HG02610 (cell line): ENCODE results near the gene RAG1.

Source experiments
- ATAC-seq: cut with Tn5 transposase; IDR thresholded peaks from one replicate; pipeline ENCODE4 v1.9.1; 2021; ENCODE audit warnings: mild to moderate bottlenecking, moderate library complexity; ENCODE audit not compliant: unreplicated experiment

RAG1 gene

DNA sequence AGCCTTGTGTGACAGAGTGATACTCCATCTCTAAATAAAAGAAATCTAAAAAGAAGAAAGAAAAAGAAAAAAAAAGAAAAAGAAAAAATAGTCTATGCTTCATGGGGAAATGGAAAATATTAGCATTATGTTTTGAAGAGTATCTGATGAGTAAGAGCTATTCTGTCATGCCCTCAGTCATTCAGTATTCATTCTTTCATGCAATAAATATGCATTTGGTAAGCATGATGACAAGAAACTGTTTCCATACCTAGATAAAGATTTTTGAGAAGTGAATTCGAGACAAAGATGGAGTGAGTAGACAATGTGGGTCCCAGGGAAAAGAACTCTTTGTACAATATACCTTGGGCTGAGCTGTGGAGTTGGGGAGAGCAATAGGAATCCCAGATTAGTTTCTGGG is 20.3 kb downstream of the RAG1 start:
- no peak for ATAC-seq

DNA sequence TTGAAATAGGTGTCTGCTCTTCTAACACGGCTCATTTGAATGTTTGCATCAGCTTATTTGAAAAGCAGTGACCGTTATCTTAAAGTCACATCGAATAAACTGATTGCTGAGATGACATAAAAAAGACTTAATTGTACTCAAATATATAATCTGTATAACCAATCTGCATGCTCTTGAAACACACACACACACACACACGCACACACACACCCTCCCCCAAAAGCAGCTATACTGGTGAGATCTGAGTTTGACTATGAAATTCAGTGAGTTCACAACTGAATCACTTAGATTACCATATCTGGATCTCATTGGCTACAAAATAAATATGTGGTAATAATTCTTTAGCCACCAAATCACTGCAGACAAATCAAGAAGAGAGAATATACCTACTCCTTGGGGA is 22.7 kb downstream of the RAG1 start:
- ATAC-seq: no peak

DNA sequence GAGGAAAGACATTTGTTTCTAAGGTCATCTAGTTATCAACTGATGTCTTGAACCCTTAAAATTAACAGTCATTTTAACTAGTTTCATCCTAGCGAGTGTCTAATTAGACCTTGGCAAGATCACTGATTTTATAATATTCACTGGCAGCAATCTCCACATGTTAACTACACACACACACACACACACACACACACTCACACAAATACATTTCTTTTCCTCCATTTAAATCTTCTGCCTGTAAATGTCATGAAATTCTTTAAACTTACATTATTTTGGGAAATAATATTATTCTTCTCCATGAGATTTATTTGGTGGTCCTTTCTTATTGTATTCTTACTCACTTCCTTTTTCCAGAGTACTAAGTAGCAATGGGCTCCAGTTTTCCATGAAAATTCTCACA is 23.6 kb downstream of the RAG1 start:
- no peak for ATAC-seq

DNA sequence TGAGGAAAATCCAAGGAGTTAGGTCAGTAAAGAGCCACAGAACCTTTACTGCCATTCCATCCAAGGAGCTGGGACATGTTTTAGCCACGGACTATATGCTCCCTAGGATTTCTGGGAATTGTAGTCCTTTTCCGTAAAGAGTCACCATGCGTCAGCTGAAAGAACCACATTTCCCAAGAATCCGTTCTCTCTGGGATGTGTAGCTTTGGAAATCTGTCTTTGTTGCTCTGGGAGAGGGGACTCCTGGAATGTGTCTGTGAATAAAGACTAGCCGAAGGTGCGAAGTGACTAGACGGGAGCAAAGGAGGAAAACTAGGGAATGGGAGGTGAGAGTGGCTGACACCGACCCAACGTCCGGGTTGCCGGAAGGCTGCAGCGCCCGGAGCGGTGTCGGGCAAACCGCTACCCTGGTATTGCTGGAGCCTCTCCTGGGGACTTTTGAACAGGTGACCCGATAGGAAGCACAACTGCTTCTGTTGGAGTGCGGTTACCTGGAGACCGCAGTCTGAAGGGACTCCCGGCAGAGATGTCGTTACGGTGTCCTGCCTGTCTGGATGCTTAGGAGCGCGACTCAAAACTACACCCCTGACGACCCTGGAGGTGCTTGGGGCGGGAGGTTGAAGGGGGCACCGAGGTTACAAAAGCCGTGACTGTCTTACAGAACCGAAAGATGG is 26.6 kb downstream of the RAG1 start, which contains the start of gene IFTAP:
Gene IFTAP (plus strand): TSS at position 187 of the 674 bp plus-strand sequence. CDS start 15,602 bp downstream, outside the sequence.
- ATAC-seq: peak; percentile 69

DNA sequence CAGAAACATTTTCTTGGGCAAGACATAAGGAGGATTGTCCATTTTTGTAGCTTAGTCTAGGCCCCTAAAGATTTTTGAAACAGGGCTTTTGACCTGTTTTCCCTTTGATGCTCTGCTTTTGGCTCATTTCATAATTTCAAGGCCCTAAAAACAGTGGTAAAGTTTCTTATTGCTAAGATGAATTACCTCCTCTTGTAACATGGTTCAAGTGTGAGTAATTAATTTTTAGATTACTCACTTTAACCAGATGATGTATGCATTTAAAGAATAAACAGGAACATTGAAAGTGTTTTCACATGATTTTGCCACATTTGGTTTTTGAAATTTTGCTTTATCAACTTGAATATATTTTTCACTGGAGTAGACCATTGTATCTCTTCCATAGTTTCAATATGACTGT is 29.1 kb downstream of the RAG1 start:
- no peak for ATAC-seq

DNA sequence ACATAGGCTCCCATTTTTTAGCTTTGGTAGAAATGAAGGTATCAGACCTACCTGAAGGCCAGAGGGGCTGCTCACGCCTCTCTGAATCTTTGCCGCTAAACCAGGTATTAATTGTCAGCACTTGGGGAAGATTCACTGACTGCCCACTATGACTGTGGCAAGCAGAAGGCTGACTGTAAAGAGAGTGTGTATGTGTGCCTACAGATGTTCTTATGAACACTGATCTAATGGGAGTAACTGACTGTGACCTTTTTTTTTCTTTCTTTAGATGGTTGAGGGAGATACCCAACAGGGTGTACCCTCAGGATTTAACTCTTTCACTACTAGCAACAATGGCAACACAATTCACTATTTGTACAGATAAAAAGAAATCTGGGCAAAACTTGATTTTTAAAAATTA is 30.2 kb downstream of the RAG1 start, which contains the start of gene RAG2:
Gene RAG2 (minus strand): TSS at position 186 of the 400 bp plus-strand sequence. CDS start 4,068 bp downstream, outside the sequence.
- ATAC-seq: no peak

DNA sequence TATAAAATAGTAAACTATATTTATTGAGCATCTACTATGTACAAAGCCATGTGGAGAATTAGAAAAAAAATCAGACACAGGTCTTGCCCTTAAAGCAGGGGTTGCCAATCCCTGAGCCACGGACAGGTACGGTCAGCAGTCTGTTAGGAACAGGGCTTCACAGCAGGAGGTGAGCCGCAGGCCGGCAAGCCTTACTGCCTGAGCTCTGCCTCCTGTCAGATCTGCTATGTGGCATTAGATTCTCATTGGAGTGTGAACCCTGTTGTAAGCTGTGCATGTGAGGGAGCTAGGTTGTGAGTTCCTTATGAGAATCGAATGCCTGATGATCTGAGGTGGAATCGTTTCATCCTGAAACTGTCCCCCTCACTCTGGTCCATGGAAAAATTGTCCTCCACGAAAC is 32.4 kb downstream of the RAG1 start:
- ATAC-seq: no peak

DNA sequence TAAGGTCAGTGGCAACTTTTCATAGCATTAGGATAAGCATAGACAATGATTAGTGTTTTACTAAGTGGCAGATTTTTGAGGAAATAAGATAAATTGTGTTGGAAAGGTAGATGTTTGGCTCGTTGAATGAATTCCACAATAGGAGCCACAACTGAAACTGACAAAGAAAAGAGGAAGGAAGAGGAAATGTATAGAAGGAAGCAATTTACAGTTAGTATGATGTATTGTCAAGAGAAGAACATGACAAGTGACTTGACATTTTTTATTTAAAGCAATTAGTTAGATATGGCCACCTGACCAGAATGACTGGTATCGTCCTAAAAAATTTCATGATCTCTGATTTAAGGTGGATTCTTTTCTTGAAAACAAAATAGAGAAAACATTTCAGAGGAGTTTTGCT is 33.3 kb downstream of the RAG1 start:
- ATAC-seq: no peak

DNA sequence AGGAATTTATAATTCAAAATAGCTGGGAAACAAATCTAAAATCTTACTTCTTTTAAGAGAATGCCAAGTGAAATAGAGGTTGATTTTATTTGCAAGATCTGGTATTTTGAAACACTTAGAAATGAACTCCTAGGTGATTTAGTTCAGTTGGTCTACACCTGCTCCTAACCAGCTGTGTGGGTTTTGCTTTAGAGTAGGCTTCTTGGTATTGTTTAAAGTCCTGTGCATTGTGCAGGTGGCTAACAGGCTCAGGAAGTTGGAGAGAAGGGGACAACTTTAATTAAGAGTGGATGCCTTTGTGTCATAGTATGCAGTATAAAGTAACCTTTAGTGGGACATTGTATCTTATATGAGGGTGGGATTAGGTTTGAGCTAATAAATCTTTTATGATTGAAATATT is 34.3 kb downstream of the RAG1 start:
- ATAC-seq: no peak

DNA sequence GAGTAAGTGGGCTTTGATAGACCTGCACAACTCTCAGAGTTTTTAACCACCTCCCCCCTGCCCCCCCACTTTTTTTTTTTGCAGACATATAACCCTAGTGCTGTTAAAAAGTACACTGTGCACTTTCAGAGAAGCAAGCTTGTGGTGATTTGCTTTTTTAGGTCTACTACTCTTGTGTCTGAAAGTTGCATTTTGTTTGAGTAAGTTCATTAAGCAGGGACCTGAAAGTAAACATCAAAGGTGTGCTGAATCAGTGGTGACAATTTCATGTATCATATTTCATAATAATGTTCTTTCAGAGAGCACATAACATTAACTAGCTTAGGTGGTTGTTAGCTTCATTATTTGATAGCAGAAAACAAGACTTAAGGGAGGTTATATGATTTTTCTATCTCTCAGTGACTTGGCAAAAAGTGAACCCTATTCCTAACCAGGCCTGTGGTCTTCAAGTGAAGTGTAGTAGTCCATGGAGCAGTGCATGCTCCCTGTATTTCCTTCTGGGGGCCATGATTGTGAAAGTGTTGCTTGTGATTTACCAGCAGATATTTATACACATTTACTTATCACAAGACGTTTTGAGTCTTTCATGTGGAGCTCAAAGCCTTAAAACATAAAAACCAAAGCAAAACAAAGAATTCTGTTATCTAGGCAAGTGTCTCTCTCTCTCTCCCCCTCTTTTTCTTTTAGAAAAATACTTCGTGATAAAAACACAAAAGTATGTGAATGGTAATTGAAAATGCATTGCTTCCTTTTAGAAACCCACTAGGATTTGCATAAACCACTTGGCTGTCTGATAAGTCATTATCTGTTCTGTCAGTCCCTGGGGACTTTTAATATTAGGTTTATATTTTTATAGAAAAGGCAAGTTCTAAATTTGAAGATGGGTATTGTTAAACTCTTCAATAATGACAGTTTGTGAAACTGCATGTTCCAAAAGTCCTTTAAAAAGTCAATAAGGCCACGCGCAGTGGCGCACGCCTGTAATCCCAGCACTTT is 37.7 kb downstream of the RAG1 start:
- no peak for ATAC-seq

DNA sequence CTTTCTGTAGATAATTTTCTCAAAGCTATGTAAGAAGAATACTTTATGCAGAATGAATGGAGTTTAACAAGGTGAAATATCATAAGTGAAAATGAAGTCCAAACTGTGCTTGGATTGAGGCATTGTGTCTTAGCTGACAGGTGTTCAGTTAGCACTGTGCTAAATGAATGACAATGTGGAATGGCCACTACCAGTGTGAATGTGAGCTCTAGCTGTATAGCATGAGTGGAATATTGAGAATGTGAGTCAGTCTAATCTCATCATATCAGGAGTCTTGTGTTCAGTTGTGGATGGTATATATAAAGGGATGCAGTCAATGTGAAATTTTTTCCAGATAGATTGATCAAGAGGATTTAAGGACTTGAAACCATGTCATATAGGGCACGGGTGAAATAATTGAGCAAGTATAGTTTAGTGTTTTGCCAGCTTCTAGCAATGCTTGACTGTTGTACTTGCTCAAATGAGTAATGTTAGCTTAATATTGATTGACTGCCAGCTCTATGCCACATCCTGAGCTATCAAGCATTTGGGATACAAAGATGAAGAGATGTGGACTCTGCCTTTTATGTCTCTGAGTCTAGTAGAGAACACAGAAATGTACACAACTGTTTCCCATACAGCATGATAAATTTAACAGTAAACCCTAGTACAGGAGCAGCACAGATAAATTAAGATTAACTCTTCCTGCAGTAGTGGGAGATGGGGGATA is 40.8 kb downstream of the RAG1 start:
- no peak for ATAC-seq

DNA sequence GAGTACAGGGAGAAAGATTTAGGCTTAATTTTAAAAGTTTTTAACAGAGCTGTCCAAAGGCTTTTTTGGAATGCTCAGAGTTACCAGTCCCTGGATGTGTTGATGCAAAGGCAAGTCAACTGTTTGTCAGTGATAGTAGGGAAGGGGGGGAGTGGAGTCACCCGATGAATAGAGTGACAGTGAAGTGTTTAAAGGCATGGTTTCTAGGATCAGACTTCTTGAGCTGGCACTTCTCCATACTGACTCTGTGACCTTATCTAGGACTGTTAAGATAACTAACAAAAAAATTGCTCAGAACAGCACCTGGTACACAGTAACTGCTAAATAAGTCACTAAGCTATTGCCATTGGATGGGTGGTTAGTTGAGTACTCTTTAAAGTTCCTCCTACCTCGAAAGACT is 41.6 kb downstream of the RAG1 start:
- no peak for ATAC-seq

DNA sequence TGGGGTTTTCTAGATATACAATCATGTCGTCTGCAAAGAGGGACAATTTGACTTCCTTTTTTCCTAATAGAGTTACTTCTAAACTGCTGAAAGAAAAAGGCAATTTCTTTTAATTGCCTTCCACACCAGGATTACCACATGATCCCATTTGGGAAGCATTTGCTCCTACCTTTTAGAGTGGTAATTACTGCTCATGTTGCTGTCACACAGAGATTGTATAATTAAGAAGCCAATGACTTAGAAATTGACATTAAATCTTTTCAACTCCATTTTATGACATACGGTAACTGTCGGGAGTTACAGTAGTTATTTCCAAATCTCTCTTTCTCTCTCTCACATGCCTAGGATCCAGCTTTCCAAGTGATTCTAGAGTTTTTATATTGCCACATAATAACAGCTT is 48.0 kb downstream of the RAG1 start:
- no peak for ATAC-seq

DNA sequence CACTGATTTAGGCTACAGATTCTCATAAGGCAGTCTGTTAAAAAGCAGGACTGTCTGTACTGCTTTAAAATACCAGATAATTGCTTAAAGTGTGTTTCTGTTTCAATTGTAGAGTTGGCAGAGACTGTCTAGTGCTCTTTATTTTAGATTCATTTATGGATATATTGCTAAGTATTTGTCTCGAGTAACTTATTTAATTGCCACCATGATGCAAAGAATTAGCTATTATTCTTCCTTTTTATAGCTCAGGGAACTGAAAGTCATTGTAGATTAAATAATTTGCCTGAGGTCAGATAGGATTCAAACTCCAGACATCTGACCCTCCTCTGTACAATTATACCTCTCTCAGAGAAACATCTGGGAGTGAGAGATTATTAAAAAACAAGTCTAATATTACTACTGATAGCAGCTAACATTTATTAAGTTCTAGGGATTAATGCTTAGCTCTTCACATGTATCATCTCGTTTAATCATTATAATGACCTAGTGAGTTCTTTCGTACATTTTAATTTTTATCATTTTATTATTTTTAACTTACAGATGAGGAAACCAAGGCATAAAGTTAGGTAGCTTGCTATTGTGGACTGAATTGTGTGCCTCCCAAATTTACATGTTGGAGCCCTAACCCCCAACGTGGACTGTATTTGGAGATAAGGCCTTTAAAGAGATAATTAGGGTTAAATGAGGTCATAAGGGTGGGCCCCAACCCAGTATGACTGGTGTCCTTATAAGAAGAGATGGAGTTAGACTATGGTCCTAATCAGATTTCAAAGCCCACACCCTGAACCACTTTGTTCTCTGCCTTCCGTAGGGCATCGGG is 49.9 kb downstream of the RAG1 start:
- ATAC-seq: no peak

DNA sequence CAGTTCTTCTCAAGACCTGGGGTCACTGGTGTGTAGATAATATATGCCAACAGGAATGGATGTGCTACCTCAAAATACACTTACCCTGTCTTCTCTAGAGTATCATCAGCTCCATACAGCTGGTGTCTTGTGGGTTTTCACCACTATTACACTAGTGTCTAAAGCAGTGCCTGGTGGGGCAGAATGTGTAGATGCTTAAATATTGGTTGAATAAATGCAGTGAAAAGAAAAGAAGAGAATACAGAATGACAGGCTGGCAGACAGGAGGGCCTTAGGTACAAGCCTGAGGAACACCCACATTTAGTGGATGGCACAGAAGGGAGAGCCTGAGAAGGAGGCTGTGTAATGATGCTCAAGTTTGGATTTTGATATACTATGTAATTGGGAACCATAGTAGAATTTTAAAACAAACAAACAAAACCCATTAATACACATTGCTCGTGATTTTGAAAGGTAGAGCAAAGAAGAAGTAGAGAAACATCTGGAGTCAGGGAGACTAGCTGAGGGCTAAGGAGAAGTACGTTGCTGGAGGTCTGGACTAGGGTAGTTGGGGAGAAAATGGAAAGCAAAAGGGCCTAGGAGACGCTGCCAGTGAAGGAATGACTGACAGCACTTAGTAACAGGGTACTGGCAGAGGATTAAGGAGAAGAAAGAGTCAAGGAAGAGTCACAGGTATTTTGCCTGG is 50.7 kb downstream of the RAG1 start:
- ATAC-seq: no peak

DNA sequence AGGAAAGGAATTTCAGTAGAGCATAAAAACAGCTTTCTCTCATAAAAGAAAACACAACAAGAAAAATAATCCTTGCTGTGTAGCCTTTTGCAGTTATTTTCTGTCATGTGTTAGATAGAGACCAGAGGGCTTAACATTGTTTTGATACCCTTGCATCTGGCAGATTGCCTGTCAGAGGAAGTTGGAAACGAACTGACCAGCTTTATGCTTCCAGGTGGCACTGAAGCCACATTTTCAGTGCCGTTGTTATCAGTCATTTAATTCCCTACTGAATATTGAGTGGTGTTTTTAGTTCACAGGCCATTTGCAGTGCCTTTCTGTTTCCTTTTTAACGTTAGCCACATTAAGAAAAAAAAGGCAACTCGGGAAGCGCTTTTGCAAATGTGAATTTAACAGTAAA is 51.7 kb downstream of the RAG1 start:
- no peak for ATAC-seq

DNA sequence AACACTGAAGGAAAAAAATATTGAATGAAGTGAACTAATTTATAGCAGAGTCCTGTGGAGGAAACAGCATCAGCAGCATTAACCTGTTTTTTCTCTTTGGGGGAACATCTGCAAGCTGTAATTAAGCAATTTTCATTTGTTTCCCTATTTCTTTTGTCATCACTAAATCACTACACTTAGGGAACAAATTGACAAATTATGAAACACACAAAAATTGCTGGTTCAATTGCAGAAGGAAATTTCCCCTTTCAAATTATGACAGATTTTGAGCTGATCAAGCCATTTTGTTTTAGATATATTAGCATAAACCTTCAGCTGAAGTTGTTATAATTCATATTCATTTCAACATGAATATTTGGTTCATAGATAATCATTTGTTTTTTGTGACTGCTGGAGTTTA is 52.4 kb downstream of the RAG1 start:
- ATAC-seq: no peak

DNA sequence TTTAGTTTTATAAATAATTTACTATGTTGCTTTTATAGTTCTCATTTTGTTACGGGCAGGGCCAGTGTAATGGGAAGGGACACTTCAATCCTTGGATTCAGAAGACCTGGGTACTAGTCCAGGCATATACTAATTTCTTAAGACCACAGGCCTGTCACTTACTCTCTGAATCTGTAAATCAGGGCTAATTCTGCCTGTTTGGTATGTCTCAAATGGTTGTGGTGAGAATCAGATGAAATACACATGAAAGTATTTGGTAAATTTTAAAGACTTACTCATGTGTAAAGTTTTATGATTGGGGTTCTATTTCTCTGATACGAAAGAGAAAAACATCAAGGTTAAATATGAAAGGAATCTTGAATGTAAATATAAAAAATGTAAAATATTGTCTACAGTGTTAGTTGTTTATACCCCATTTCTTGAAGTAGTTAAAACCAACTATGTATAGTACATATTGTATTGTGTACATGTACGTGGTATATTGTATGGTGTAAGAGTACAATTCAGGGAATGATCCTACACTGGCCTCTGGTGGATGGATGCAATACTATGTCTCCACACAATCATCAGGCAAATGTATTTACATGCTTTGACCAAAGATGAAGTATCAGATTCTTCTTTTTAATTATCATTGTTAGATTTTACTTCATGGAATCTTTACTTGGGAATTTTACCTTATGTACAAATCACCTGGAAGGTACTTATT is 54.8 kb downstream of the RAG1 start:
- peak; percentile 56 for ATAC-seq

DNA sequence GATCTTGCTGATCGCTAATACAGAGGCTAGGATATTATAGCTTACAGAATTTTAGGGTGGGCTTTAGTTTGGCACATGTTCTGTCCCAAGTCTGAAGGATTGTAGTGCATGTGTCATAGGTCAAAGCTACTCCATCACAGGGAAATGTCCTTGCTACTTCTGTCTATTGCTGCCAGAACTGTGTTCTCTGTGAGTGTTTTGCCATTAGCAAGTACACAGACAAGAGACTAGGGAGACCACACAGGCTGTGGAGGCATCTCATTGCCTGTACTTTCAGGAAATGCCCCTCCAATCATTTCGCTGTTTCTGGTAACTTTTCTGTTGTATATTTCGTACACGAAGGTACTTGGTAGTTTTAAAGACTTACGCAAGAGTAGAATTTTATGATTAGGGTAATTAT is 55.7 kb downstream of the RAG1 start:
- no peak for ATAC-seq
